ENCODE results near the gene CST3.

GRCh38 chr20:23652371-23652770 is 14.6 kb upstream of the CST3 start:
- TF ChIP-seq, protein P1, sequence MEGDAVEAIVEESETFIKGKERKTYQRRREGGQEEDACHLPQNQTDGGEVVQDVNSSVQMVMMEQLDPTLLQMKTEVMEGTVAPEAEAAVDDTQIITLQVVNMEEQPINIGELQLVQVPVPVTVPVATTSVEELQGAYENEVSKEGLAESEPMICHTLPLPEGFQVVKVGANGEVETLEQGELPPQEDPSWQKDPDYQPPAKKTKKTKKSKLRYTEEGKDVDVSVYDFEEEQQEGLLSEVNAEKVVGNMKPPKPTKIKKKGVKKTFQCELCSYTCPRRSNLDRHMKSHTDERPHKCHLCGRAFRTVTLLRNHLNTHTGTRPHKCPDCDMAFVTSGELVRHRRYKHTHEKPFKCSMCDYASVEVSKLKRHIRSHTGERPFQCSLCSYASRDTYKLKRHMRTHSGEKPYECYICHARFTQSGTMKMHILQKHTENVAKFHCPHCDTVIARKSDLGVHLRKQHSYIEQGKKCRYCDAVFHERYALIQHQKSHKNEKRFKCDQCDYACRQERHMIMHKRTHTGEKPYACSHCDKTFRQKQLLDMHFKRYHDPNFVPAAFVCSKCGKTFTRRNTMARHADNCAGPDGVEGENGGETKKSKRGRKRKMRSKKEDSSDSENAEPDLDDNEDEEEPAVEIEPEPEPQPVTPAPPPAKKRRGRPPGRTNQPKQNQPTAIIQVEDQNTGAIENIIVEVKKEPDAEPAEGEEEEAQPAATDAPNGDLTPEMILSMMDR (IDR thresholded peaks at IDR 0.05): no peak
- TF ChIP-seq POLR2AphosphoS5 (IDR thresholded peaks at IDR 0.05): no peak
